ENCODE data around the gene SPAG16.

Gene SPAG16

GRCh38 chr2:214103276-214104001 is 819.2 kb downstream of the SPAG16 start:
- no peak overlapping the region for H3K27ac ChIP-seq
- TF ChIP-seq CTCF (conservative IDR thresholded peaks at IDR 0.05; ENCODE audit: low read depth, low read length) = no peak
- H3K27me3 ChIP-seq (ENCODE audit: insufficient read depth, low read depth) = no peaks in the 10 kb centered on the region
- H3K4me2 ChIP-seq = no peak overlapping the region
- H3K79me2 ChIP-seq (ENCODE audit: insufficient read depth, low read depth) = no peaks in the 10 kb centered on the region
- no peak overlapping the region for H3K4me3 ChIP-seq (IDR thresholded peaks at IDR 0.05; ENCODE audit: insufficient read depth, low read depth, low read length)
- H2AFZ ChIP-seq (ENCODE audit: low read depth) = no peak overlapping the region
- no peak overlapping the region for H3K9ac ChIP-seq
- peaks cover 8% of the 10 kb centered on the region for H3K4me1 ChIP-seq (ENCODE audit: low read depth, poor library complexity, severe bottlenecking)
- no peaks in the 10 kb centered on the region for H3K36me3 ChIP-seq (ENCODE audit: insufficient read depth)
- no peaks in the 10 kb centered on the region for H4K20me1 ChIP-seq (ENCODE audit: insufficient read depth)

GRCh38 chr2:214104219-214104618 is 820.0 kb downstream of the SPAG16 start:
- no peaks in the 10 kb centered on the region for H3K27me3 ChIP-seq (ENCODE audit: insufficient read depth, low read depth)
- H3K27ac ChIP-seq = no peak overlapping the region
- H2AFZ ChIP-seq (ENCODE audit: low read depth) = no peak overlapping the region
- no peak overlapping the region for H3K4me2 ChIP-seq
- no peak overlapping the region for H3K4me3 ChIP-seq (IDR thresholded peaks at IDR 0.05; ENCODE audit: insufficient read depth, low read depth, low read length)
- H3K79me2 ChIP-seq (ENCODE audit: insufficient read depth, low read depth) = no peaks in the 10 kb centered on the region
- H4K20me1 ChIP-seq (ENCODE audit: insufficient read depth) = no peaks in the 10 kb centered on the region
- no peak overlapping the region for H3K9ac ChIP-seq
- H3K4me1 ChIP-seq (ENCODE audit: low read depth, poor library complexity, severe bottlenecking) = peaks cover 8% of the 10 kb centered on the region
- no peak for TF ChIP-seq CTCF (conservative IDR thresholded peaks at IDR 0.05; ENCODE audit: low read depth, low read length)
- no peaks in the 10 kb centered on the region for H3K36me3 ChIP-seq (ENCODE audit: insufficient read depth)

- peaks cover 8% of the 10 kb centered on the region for H3K4me1 ChIP-seq (ENCODE audit: low read depth, poor library complexity, severe bottlenecking)
- H4K20me1 ChIP-seq (ENCODE audit: insufficient read depth) = no peaks in the 10 kb centered on the region
- no peak overlapping the region for H3K27ac ChIP-seq
- H3K4me2 ChIP-seq = no peak overlapping the region
- no peaks in the 10 kb centered on the region for H3K36me3 ChIP-seq (ENCODE audit: insufficient read depth)
- H3K79me2 ChIP-seq (ENCODE audit: insufficient read depth, low read depth) = no peaks in the 10 kb centered on the region
- TF ChIP-seq CTCF (conservative IDR thresholded peaks at IDR 0.05; ENCODE audit: low read depth, low read length) = no peak
- no peak overlapping the region for H3K9ac ChIP-seq
- H3K27me3 ChIP-seq (ENCODE audit: insufficient read depth, low read depth) = no peaks in the 10 kb centered on the region
- H3K4me3 ChIP-seq (IDR thresholded peaks at IDR 0.05; ENCODE audit: insufficient read depth, low read depth, low read length) = no peak overlapping the region
- no peak overlapping the region for H2AFZ ChIP-seq (ENCODE audit: low read depth)
Measured at GRCh38 chr2:214104967-214105366, 820.7 kb downstream of the SPAG16 start.

- Histone ChIP-seq H3K79me2 (ENCODE audit: insufficient read depth, low read depth) (no peaks in the 10 kb centered on the region), H4K20me1 (ENCODE audit: insufficient read depth) (no peaks in the 10 kb centered on the region), H3K4me1 (ENCODE audit: low read depth, poor library complexity, severe bottlenecking) (peaks cover 8% of the 10 kb centered on the region)
Measured at GRCh38 chr2:214107726-214108125, 823.5 kb downstream of the SPAG16 start.

More at GRCh38 chr2:214107726-214108125, 823.5 kb downstream of the SPAG16 start:
- Histone ChIP-seq H3K36me3 (ENCODE audit: insufficient read depth) (no peaks in the 10 kb centered on the region), H3K4me2 (no peak overlapping the region), H3K9ac (no peak overlapping the region), H3K27ac (no peak overlapping the region), H3K4me3 (IDR thresholded peaks at IDR 0.05; ENCODE audit: insufficient read depth, low read depth, low read length) (no peak overlapping the region), H3K27me3 (ENCODE audit: insufficient read depth, low read depth) (no peaks in the 10 kb centered on the region), H2AFZ (ENCODE audit: low read depth) (no peak overlapping the region)
- TF ChIP-seq CTCF (conservative IDR thresholded peaks at IDR 0.05; ENCODE audit: low read depth, low read length) = no peak

Data from KMS-11 (cell line).